NCI-H1930 (cell line): ENCODE data around the gene SH3BP5.

Source experiments
- DNase-seq, 2 experiments: peaks; one replicate each; lab custom pipeline; 2025; lab: John Stamatoyannopoulos, UW

The SH3BP5 gene

GRCh38 chr3:15297608-15298350, 34.6 kb downstream of the SH3BP5 start:
- DNase-seq = no peak

- DNase-seq = no peak
Observed at GRCh38 chr3:15295506-15295905, 36.9 kb downstream of the SH3BP5 start.

- no peak for DNase-seq
Observed at GRCh38 chr3:15294929-15295328, 37.5 kb downstream of the SH3BP5 start.

GRCh38 chr3:15292765-15293522, 39.4 kb downstream of the SH3BP5 start:
- DNase-seq = no peak

- DNase-seq = no peak
Observed at GRCh38 chr3:15291589-15292541, 40.5 kb downstream of the SH3BP5 start.

GRCh38 chr3:15290736-15291135, 41.6 kb downstream of the SH3BP5 start:
- no peak for DNase-seq

- DNase-seq = no peak
Observed at GRCh38 chr3:15289661-15290060, 42.7 kb downstream of the SH3BP5 start.

- DNase-seq = no peak
Observed at GRCh38 chr3:15288331-15289035, 43.9 kb downstream of the SH3BP5 start.

- no peak for DNase-seq
Observed at GRCh38 chr3:15287565-15288330, 44.6 kb downstream of the SH3BP5 start.

GRCh38 chr3:15286022-15286421, 46.4 kb downstream of the SH3BP5 start:
- DNase-seq = no peak

GRCh38 chr3:15284121-15284889, 48.1 kb downstream of the SH3BP5 start:
- no peak for DNase-seq

- no peak for DNase-seq
Observed at GRCh38 chr3:15283702-15284101, 48.7 kb downstream of the SH3BP5 start.

GRCh38 chr3:15281817-15282216, 50.6 kb downstream of the SH3BP5 start:
- DNase-seq = no peak

GRCh38 chr3:15280853-15281532, 51.4 kb downstream of the SH3BP5 start:
- DNase-seq = no peak

- no peak for DNase-seq
Observed at GRCh38 chr3:15279671-15280402, 52.5 kb downstream of the SH3BP5 start.

- no peak for DNase-seq
Observed at GRCh38 chr3:15279205-15279604, 53.2 kb downstream of the SH3BP5 start.

- no peak for DNase-seq
Observed at GRCh38 chr3:15277861-15278500, 54.4 kb downstream of the SH3BP5 start.

GRCh38 chr3:15276028-15276724, 56.2 kb downstream of the SH3BP5 start:
- DNase-seq = no peak
